COR-L47 (cell line): ENCODE measurements around the gene SH3RF3.
A peak's percentile ranks its signal among the peaks of the same experiment; 100 is the strongest.

Experiments used
- DNase-seq: peaks from one replicate; lab custom pipeline; 2025; lab: John Stamatoyannopoulos, UW

The SH3RF3 gene

GRCh38 chr2:109242654-109243331 lies 113.8 kb downstream of the SH3RF3 start:
- no peak for DNase-seq

GRCh38 chr2:109243526-109244303 lies 114.7 kb downstream of the SH3RF3 start:
- DNase-seq = no peak

DNA sequence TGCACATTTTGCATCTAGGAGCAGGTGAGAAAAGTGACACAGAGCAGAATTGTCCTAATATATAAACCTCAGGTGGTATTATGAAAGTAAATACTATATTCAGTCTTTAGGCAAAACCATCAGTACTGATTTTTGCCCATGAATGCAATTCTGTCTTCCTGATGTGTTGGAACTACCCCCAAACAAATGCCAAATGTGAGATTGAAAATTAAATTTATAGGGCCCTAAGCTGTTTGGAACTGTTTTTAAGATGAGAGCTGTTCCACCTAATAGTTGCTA lies 115.2 kb downstream of the SH3RF3 start:
- no peak for DNase-seq

DNA sequence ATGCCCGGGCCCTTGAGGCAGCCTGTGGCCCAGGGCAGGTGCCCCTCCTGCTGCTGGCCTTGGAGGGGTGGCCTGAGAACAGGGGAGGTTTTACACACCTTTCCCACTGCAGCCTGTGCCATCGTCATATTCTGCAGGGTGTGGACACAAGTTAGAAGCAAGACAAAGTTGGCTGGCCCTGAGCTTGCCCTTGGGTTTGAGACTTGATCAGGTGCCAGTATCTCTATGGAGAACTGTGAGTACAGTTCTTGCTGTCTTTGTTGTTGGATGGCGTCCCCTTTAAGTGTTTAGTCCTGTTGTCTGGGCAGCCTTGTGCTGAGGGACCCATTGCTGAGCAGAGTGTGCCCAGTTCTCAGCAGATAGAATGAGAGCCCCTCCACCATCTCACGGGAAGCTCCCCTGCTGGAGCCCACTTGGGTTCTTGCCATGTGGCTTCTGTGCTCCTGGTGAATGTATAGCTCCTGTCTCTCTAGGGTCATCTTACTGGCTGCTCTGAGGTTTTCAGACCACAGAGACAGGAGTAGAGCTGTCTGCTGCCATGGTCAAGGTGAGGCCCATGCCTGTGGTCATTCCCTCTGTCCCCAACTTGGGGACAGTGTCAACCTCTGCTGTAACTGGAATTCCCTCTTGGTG lies 115.9 kb downstream of the SH3RF3 start:
- DNase-seq = no peak

DNA sequence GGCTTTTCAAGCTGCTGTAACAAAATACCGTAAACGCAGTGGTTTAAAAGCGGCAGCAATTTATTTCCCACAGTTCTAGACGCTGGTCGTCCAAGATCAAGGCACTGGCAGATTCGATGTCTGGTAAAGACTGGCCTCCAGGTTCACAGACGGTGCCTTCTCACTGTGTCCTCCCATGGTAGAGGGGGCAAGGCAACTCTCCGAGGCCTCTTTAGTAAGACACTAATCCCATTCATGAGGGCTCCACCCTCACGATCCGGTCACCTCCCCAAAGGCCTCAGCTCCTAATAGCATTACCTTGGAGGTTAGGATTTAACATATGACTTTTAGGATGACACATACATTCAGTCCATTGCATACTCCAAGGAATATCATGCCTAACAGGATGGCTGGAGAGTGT lies 117.2 kb downstream of the SH3RF3 start:
- no peak for DNase-seq

GRCh38 chr2:109246616-109247015 lies 117.6 kb downstream of the SH3RF3 start:
- DNase-seq = no peak

DNA sequence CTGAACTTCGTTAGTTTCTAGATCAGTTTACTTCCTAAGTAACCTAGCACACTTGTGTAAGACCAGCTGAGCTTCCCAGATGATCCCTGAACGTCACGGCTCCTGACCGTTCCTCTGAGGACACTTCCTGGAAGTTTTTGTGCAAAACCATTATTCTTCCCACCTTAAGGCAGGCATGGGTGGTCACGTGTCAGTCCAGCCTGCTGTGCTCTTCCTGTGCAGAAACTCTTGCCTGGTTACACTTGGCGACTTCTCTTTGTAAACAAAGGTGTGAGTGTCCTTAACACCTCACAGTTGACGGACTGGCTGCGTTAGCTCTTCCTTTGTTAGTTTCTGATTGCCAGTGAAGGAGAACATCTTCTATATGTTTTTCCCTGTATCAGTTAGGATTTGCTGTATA lies 118.3 kb downstream of the SH3RF3 start:
- peak; percentile 7 for DNase-seq

DNA sequence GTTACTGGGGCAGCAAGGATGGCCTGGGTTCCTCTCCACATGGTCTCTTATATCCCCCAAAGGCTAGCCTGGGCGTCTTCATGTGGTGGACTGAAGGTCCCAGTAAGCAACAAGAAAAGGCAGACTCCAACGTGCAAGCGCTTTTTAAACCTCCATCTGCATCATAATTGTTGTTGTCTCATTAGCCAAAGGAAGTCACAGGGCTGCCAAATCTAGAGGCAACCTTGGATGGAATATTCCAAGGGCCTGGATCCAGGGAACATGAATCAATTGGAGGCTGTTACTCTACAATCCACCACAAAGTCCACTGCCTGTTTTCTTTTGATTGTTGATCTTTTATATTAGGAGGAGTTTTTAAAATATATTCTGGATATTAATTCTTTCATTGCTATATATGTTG lies 118.8 kb downstream of the SH3RF3 start:
- no peak for DNase-seq

DNA sequence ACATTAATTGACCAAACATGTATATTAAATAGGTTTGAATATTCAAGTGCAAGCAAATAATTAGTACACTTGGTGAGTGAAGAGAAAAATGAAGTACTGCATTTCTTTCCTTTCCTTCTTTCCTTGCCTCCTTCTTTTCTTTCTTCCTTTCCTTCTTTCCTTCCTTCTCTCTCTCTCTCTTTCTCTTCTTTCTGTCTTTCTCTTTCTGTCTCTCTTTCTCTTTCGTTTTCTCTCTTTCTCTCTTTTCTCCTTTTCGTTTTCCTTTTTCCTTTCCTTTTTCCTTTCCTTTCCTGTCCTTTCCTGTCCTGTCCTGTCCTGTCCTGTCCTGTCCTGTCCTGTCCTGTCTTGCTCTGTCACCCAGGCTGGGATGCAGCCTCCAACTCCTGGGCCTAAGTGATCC lies 119.6 kb downstream of the SH3RF3 start:
- no peak for DNase-seq

DNA sequence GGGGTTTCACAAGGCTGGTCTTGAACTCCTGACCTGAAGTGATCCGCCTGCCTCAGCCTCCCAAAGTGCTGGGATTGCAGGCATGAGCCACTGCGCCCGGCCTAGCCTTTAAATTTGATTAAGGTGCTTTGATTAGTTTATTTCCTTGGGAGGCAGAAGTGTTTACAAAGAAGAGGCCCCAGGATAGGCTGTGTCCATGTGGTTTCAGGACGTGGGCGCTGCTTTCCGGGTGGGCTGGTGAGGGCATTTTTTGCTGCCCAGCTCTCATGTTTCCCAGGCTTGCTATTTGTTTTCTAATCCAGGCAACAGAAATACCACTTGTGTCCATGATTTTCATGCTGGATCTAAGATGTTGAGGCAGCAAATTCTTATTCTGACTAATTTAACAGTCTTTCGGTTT lies 124.2 kb downstream of the SH3RF3 start:
- DNase-seq = no peak

- DNase-seq = no peak
Measured at GRCh38 chr2:109254174-109254904, 125.3 kb downstream of the SH3RF3 start.

- DNase-seq = no peak
Measured at GRCh38 chr2:109255654-109256053, 126.6 kb downstream of the SH3RF3 start.

- no peak for DNase-seq
Measured at GRCh38 chr2:109256111-109256510, 127.1 kb downstream of the SH3RF3 start.

DNA sequence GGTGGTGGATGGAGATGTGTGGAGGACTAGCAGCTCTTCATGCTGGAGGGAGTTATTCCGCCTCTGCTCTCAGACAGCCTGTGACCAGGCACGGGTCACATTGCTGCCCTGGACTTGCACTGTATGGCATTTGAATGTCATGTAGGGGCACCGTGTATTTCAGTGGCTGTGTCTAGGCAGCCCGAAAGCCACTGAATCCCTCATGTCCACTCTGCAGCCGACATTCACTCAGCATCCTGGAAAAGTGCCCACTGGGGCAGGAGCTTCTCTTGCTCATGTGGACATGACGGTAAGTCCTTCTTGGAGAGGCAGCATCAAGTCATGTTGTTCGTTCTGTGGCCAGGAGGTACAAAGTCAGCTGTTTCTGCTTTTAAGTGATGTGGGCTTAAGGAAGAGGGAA lies 127.9 kb downstream of the SH3RF3 start:
- no peak for DNase-seq

- DNase-seq = no peak
Measured at GRCh38 chr2:109257653-109258052, 128.6 kb downstream of the SH3RF3 start.

GRCh38 chr2:109258376-109258775 lies 129.4 kb downstream of the SH3RF3 start:
- DNase-seq = no peak

- no peak for DNase-seq
Measured at GRCh38 chr2:109258905-109259540, 130.0 kb downstream of the SH3RF3 start.

- no peak for DNase-seq
Measured at GRCh38 chr2:109259671-109260070, 130.7 kb downstream of the SH3RF3 start.

- DNase-seq = no peak
Measured at GRCh38 chr2:109260116-109260855, 131.3 kb downstream of the SH3RF3 start.

- peak; percentile 98 for DNase-seq
Measured at GRCh38 chr2:109260886-109261700, 132.1 kb downstream of the SH3RF3 start.
